ENCODE results near the gene HIPK1.

The HIPK1 gene

GRCh38 chr1:113913887-113914664 is 15.0 kb upstream of the HIPK1 start:
- DNase-seq = no peak

- DNase-seq = no peak
These were observed 12.2 kb upstream of the HIPK1 start for GRCh38 chr1:113916974-113917373.

GRCh38 chr1:113917400-113918082 is 11.6 kb upstream of the HIPK1 start:
- no peak for DNase-seq

DNA sequence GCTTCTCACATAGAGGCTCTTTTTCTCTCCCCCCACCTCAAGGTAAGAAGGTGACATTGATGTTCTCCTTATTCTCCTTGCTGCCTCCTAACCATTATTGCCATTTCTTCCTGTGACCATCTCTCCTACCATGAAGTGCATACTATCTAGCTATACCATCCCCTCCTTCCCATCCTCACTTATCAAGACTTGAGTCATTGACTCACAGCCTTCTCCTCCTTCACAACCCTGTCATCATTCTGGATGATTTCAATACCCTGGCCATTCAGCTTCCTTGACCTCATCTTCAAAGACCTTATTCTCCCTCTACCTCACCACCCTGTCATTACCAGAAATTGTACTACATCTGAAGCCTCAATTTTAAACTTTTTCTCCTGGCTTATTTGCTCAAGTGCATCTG is 10.9 kb upstream of the HIPK1 start:
- no peak for DNase-seq

- no peak for DNase-seq
These were observed 6.2 kb upstream of the HIPK1 start for GRCh38 chr1:113922957-113923356.

DNA sequence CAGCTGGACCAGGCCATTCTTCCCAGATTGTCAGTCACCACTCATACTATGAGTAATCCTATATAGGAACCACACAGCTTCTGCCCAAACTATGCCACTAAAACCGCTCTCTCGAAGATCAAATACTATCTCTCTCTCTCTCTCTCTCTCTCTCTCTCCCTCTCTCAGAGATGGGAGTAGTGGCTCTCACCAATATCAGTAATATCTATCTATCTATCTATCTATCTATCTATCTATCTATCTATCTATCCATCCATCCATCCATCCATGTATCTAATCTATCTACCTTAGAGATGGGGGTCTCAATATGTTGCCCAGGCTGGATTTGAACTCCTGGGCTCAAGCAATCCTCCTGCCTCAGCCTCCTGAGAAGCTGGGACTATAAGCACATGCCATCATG is 4.7 kb upstream of the HIPK1 start:
- no peak for DNase-seq

DNA sequence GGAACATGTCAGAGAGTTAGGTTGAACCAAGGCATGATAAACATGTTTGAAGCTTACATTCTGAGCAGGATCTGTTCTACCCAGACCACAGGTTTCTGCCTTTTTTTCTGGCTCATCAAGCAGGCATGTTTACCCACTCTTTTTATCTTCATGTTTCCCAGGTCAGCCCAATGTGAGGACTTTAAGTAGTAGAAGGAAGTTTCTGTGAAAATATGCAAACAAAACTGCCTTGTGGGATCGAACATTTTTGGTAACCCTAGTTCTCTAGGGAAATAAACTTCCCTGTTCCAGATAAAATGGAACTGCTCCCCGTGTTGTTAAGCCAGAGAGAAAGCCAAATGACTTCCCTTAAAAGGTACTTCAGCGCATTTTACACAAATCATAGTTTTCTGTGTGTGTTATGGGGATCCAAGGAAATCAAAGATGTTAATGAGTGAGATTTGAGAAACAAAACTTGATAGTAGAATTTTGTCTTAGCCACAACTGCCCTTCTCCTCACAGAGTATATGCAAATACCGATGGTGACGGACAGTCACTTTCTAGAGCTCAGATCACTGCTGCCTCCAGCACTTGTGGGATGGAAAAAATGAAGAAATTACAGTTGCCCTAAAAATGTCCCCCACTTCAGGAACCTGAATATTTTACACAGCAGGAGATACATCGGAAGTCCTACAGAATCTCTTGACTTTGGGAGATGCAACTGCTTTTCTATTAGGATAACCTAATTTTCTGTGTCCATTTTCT is 765 bp upstream of the HIPK1 start:
- no peak for DNase-seq

DNA sequence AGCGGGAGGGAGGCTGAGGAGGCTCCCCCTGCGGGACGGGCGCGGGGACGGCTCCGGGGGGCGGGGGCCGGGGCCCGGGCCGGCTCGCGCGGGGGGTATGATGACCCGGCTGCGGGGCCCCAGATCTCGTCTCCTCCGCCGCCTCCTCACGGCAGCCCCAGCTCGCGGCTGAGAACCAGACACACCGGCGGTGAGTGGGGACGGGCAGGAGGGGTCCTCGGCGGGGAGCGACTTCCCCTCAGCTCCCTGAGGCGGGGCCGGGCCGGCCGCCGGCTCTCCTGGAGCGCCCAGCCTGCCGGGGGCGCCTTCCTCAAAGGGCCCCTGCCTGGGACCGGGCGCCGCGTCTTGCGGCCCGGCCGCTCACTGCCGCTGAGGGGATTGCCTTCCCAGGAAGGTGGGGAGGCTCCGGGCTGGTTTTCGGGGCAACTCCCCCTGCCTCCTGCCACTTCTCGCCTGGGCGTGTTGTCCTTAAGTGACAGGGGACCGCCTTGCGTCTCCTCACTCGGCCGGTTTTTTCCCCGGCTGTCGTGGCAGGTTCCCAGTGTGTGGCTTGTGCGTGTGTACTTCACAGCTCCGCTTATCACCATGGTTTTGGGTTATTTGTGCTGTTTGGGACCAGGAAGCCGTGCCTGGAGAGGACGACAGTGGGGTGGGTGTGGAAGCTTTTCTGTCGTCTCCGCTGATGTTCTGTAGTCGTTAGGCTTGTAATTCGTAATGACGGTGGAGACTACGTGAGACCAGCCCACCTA is 800 bp downstream of the HIPK1 start:
- DNase-seq = peak; percentile 75

DNA sequence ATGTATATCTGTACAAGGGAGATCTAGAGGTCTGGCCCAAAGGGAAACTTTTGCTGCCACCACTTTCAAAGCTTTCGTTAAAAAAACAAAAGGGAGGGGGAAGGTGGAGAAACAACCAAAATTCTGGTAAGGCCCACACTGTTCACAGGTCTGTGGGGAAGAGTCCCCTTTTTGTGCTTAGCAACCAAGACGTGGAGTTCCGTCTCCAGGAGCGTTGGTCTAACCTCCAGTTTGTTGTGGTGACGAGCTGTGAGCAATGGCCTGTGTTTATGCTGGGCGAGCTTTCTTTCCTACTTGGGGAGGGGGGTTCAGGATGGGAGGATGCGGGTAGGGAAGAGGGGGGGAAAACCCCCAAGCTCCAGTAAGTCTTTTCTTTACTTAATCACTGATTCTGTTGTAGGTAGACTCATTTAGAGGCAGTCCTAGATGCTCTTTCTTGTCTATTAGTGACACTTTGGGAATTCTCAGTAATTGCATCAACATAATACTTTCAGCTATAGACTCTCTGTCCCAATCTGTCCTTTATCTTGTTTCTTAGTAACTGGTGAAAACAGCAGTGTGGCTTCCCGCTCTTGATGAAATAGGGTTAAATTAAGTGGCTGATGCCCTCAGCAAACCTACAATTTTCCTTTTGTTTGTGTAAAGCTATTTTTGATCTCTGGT is 1.5 kb downstream of the HIPK1 start:
- DNase-seq = peak; percentile 77

DNA sequence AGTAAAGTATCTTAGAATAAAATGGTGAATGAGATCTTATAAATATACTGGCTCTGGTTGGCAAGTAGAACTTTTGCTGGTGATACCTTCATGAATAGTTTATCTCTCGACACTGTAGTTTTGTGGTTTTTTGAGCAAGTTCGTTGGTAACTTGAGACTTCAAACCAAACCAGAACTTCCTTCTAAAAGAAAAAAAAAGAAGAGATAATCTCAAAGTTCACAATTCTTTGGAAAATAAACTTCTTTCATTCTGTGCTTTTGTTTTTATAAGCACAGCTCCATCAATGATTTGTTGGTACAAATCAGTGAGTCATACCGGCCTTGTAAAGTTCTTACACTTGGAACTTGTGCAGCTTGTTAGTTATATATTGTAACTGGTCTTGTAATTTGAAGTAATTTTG is 2.3 kb downstream of the HIPK1 start:
- DNase-seq = no peak

DNA sequence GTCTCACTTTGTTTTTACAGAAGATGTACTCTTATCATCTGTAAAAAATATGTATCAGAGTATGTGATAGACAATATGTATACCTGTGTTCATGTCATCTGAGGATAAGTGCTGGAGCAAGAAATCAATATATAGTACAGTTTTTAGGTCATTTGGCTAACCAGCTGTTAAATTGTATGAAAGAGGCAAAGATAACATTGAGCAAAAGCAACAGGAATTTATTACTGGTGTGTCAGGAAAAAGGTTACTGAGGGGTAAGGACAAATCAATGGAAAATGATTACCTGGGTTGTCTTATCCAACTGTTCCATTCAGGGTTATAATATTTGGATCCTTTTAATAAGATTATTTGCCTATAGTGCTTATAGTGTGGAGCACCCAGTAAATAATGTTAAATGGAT is 4.9 kb downstream of the HIPK1 start:
- no peak for DNase-seq

DNA sequence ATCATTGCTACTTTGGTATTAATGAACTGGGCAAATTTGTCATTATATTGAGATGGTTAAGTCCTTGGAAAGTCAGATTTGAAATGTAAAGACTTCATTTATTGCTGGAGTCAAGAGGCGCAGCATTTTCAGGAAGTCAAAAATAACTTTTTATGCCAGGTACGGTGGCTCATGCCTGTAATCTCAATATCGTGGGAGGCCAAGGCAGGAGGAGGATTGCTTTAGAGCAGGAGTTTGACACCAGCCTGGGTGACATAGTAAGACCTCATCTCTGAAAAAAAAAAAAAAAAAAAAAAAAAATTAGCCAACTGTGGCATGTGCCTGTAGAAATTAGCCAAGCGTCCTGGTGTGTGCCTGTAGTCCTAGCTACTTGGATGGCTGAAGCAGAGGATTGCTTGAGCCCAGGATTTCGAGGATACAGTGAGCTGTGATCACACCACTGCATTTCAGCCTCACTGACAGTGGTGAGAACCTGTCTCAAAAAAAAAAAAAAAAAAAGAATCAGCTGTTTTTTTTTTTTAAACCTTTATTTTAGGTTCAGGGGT is 5.5 kb downstream of the HIPK1 start:
- no peak for DNase-seq

DNA sequence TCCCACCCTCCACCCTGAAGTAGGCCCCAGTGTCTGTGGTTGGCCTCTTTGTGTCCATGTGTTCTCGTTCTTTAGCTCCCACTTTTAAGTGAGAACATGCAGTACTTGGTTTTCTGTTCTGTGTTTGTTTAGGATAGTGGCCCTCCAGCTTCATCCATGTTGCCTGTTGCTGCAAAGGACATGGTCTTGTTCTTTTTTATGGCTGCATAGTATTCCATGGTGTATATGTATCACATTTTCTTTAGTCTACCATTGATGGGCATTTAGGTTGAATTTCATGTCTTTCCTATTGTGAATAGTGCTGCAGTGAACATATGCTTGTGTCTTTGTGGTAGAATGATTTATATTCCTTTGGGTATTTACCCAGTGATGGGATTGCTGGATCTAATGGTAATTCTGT is 6.1 kb downstream of the HIPK1 start:
- no peak for DNase-seq

DNA sequence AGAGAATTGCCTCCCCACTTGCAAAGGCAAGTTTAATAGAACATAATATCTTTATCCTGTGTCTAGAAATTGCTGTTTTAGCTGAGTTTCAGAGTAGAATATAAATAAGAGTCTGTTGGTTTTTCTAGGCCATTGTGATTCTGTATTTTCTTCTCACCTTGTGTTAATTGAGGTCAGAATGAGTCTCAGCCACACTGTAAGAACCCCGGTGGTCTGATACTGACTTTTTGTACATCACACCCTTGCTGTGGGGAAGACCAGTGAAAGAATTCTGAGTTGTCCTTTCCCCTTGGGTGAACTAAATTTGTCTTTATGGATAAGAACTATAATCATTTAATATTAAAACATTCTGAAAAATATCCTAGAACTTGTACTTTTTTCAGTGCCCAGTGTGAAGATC is 6.8 kb downstream of the HIPK1 start:
- no peak for DNase-seq

- DNase-seq = no peak
These were observed 8.0 kb downstream of the HIPK1 start for GRCh38 chr1:113937146-113937545.

GRCh38 chr1:113938192-113938591 is 9.1 kb downstream of the HIPK1 start:
- no peak for DNase-seq

DNA sequence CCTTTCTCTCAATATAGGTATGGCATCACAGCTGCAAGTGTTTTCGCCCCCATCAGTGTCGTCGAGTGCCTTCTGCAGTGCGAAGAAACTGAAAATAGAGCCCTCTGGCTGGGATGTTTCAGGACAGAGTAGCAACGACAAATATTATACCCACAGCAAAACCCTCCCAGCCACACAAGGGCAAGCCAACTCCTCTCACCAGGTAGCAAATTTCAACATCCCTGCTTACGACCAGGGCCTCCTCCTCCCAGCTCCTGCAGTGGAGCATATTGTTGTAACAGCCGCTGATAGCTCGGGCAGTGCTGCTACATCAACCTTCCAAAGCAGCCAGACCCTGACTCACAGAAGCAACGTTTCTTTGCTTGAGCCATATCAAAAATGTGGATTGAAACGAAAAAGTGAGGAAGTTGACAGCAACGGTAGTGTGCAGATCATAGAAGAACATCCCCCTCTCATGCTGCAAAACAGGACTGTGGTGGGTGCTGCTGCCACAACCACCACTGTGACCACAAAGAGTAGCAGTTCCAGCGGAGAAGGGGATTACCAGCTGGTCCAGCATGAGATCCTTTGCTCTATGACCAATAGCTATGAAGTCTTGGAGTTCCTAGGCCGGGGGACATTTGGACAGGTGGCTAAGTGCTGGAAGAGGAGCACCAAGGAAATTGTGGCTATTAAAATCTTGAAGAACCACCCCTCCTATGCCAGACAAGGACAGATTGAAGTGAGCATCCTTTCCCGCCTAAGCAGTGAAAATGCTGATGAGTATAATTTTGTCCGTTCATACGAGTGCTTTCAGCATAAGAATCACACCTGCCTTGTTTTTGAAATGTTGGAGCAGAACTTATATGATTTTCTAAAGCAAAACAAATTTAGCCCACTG is 11.5 kb downstream of the HIPK1 start:
- no peak for DNase-seq

DNA sequence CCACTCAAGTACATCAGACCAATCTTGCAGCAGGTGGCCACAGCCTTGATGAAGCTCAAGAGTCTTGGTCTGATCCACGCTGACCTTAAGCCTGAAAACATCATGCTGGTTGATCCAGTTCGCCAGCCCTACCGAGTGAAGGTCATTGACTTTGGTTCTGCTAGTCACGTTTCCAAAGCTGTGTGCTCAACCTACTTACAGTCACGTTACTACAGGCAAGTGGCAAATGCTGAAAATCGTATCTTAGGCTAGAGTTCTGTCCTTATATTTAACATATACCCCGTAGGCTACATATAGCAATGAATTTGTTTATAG is 12.1 kb downstream of the HIPK1 start:
- DNase-seq = no peak

- DNase-seq = no peak
These were observed 13.4 kb downstream of the HIPK1 start for GRCh38 chr1:113942527-113942926.

DNA sequence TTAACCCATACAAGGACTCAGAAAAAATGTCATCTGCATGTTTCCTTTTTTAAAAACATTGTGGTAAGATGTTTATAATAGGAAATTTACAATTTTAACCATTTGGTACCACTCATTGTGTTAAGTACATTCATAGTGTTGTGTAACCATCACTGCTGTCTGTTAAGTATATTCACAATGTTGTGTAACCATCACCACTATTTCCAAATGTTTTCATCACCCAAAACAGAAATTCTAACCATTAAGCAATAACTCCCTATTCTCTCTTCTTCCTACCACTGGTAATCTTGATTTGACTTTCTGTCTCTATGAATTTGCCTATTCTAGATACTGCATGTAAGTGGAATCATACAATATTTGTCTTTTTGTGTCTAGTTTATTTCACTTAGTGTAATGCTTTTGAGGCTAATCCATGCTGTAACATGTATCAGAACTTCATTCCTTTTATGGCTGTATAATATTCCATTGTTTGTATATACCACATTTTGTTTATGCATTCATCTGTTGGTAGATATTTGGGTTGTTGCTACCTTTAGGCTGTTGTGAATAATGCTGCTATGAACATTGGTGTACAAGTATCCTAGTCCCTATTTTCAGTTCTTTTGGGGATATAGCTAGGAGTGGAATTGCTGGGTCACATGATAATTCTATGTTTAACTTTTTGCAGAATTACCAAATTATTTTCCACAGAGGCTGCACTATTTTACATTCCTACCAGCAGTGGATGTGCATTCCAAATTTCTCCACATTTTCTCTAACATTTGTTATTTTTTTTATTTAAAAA is 14.1 kb downstream of the HIPK1 start:
- no peak for DNase-seq

DNA sequence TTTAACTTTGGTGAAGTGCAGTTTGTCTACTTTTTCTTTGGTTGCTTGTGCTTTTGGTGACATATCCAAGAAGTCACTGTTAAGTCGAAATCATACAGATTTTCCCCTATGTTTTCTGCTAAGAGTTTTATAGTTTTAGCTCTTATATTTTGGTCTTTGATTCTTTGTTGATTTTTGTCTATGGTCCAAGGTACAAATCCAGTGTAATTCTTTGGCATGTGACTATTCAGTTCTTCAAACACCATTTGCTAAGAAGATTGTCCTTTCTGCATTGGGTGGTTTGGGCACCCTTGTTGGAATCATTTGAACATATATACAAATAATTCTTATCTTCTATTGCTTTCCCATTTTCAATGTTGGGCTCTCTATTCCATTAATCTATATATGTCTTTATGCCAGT is 16.2 kb downstream of the HIPK1 start:
- no peak for DNase-seq

All from effector CD4-positive, alpha-beta T cell (primary cell).